Stimulated activated naive CD4-positive, alpha-beta T cell (primary cell): ENCODE measurements around the gene PAQR9.

ENCODE experiments used
- DNase-seq, 6 experiments: peaks; one replicate each; lab custom pipeline; 2025; lab: John Stamatoyannopoulos, UW

Gene PAQR9

GRCh38 chr3:142951794-142952193, 11.7 kb downstream of the PAQR9 start:
- no peak for DNase-seq

- no peak for DNase-seq
Observed at GRCh38 chr3:142950972-142951371, 12.5 kb downstream of the PAQR9 start.

- DNase-seq: no peak
Observed at GRCh38 chr3:142947799-142948575, 15.5 kb downstream of the PAQR9 start.

- no peak for DNase-seq
Observed at GRCh38 chr3:142947352-142947751, 16.1 kb downstream of the PAQR9 start.

- DNase-seq: no peak
Observed at GRCh38 chr3:142946861-142947260, 16.6 kb downstream of the PAQR9 start.

- DNase-seq: no peak
Observed at GRCh38 chr3:142945023-142945422, 18.5 kb downstream of the PAQR9 start.

- no peak for DNase-seq
Observed at GRCh38 chr3:142944342-142944741, 19.1 kb downstream of the PAQR9 start.

GRCh38 chr3:142943870-142944269, 19.6 kb downstream of the PAQR9 start:
- no peak for DNase-seq

GRCh38 chr3:142943349-142943748, 20.1 kb downstream of the PAQR9 start:
- no peak for DNase-seq

- DNase-seq: no peak
Observed at GRCh38 chr3:142941373-142942123, 21.9 kb downstream of the PAQR9 start.

- DNase-seq: no peak
Observed at GRCh38 chr3:142940472-142940871, 23.0 kb downstream of the PAQR9 start.

- no peak for DNase-seq
Observed at GRCh38 chr3:142940000-142940399, 23.5 kb downstream of the PAQR9 start.

- no peak for DNase-seq
Observed at GRCh38 chr3:142935963-142936362, 27.5 kb downstream of the PAQR9 start.

- no peak for DNase-seq
Observed at GRCh38 chr3:142934887-142935269, 28.6 kb downstream of the PAQR9 start.

- no peak for DNase-seq
Observed at GRCh38 chr3:142934128-142934886, 29.2 kb downstream of the PAQR9 start.

- no peak for DNase-seq
Observed at GRCh38 chr3:142931222-142931621, 32.3 kb downstream of the PAQR9 start.

- DNase-seq: no peak
Observed at GRCh38 chr3:142930463-142930862, 33.0 kb downstream of the PAQR9 start.

GRCh38 chr3:142929890-142930289, 33.6 kb downstream of the PAQR9 start:
- no peak for DNase-seq

GRCh38 chr3:142929109-142929508, 34.4 kb downstream of the PAQR9 start:
- DNase-seq: peak in 1 of 6 experiments; percentile 1

- DNase-seq: no peak
Observed at GRCh38 chr3:142926368-142926944, 37.0 kb downstream of the PAQR9 start.

- no peak for DNase-seq
Observed at GRCh38 chr3:142925140-142925539, 38.3 kb downstream of the PAQR9 start.

GRCh38 chr3:142923694-142924093, 39.8 kb downstream of the PAQR9 start:
- no peak for DNase-seq
